Skin epidermis (tissue), 12 donors: ENCODE results near the gene RBCK1.

Experiments used
- H3K27ac ChIP-seq, 21 experiments: fragments of 200-600 bp; sonication (generic) in 11 of 21; one replicate each; pipeline ENCODE4 v1.5.0; 2020; ENCODE audit warnings: mild to moderate bottlenecking in 3 of 21, inconsistent platforms in 2 of 21, moderate library complexity in 2 of 21
- H3K4me3 ChIP-seq, 7 experiments: fragments of 200-600 bp; sonication (generic) in 2 of 7; one replicate each; pipeline ENCODE4 v1.5.0; 2020; ENCODE audit warnings: inconsistent platforms in 2 of 7, mild to moderate bottlenecking in 2 of 7, moderate library complexity in 1 of 7

RBCK1 gene

DNA sequence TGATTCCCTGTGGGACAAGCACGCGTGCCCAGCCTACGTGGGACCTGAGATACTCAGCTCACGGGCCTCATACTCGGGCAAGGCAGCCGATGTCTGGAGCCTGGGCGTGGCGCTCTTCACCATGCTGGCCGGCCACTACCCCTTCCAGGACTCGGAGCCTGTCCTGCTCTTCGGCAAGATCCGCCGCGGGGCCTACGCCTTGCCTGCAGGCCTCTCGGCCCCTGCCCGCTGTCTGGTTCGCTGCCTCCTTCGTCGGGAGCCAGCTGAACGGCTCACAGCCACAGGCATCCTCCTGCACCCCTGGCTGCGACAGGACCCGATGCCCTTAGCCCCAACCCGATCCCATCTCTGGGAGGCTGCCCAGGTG is 11.9 kb upstream of the RBCK1 start:
- no peak overlapping the region for H3K4me3 ChIP-seq
- H3K27ac ChIP-seq: no peak overlapping the region

DNA sequence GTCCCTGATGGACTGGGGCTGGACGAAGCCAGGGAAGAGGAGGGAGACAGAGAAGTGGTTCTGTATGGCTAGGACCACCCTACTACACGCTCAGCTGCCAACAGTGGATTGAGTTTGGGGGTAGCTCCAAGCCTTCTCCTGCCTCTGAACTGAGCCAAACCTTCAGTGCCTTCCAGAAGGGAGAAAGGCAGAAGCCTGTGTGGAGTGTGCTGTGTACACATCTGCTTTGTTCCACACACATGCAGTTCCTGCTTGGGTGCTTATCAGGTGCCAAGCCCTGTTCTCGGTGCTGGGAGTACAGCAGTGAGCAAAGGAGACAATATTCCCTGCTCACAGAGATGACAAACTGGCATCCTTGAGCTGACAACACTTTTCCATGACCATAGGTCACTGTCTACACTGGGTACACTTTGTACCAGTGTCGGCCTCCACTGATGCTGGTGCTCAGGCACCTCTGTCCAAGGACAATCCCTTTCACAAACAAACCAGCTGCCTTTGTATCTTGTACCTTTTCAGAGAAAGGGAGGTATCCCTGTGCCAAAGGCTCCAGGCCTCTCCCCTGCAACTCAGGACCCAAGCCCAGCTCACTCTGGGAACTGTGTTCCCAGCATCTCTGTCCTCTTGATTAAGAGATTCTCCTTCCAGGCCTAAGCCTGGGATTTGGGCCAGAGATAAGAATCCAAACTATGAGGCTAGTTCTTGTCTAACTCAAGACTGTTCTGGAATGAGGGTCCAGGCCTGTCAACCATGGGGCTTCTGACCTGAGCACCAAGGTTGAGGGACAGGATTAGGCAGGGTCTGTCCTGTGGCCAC is 11.3 kb upstream of the RBCK1 start:
- Histone ChIP-seq H3K27ac (no peak overlapping the region), H3K4me3 (no peak overlapping the region)

DNA sequence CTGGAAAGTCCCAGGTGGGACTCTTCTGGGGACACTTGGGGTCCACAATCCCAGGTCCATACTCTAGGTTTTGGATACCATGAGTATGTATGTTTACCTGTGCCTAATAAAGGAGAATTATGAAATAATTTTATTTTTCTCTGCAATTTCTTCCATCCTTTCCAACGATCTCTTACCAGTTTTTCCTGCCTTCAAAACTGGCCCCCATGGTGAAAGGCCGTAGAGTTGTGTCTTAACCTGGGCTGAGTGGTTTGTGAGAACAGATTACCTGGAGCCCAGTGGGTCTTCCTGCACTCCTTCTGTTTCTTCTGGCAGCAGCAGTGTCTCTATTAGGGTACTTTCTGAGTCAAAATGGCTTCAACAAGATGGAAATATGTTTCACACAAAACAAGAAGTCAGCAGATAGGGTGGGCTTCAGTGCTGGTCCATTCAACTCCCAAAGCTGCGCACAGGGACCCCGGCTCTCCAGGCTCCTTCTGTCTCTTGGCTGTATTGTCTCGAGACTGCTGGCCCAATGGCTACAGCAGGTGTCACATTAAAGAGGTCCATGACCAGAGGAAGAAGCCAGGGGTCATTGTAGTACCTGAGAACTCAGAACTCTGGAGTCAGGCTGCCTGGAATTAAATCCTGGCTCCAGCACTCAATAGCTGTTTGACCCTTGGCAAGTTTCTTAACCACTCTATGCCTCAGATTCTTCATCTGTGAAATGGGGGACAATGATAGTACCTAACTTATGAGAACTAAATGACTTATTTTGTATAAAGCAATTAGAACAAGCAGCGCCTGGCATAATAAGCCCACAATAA is 10.5 kb upstream of the RBCK1 start:
- no peak overlapping the region for H3K27ac ChIP-seq
- no peak overlapping the region for H3K4me3 ChIP-seq

DNA sequence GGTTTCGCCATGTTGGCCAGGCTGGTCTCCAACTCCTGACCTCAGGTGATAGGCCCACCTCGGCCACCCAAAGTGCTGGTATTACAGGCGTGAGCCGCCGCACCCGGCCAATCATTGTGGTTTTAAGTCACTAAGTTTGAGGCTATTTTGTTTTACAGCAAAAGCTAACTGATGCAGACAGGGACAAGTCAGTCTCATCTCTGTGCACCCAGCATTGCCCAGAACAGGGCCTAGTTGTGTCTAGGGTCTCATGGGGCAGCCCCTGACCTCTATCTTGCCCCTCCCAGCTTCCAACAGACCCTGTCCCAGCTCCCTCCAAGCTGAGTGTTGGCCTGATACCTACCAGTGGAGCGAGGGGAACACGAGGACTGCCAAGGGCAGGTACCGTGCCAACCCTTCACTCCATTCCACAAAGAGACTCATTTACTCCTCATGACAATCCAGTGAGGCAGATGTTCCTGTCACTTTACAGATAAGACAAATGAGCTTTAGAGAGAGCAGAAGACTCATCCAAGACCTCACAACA is 8.9 kb upstream of the RBCK1 start:
- Histone ChIP-seq H3K4me3 (no peak overlapping the region), H3K27ac (no peak overlapping the region)

DNA sequence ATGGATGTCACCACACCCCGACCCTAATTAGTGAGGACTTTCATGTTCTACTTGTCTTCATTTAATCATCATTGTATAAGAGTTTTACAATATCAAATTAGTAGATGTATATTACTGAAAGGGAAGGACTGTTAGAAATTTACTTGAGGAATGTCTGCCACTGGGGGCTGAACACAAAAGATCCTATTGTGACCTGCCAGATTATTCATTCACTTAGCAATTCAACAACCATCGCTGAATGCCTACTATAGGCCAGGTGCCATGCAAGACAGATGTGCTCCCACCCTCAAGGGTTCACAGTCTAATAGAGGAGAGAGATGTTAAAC is 8.0 kb upstream of the RBCK1 start:
- Histone ChIP-seq H3K27ac (no peak overlapping the region), H3K4me3 (no peak overlapping the region)

DNA sequence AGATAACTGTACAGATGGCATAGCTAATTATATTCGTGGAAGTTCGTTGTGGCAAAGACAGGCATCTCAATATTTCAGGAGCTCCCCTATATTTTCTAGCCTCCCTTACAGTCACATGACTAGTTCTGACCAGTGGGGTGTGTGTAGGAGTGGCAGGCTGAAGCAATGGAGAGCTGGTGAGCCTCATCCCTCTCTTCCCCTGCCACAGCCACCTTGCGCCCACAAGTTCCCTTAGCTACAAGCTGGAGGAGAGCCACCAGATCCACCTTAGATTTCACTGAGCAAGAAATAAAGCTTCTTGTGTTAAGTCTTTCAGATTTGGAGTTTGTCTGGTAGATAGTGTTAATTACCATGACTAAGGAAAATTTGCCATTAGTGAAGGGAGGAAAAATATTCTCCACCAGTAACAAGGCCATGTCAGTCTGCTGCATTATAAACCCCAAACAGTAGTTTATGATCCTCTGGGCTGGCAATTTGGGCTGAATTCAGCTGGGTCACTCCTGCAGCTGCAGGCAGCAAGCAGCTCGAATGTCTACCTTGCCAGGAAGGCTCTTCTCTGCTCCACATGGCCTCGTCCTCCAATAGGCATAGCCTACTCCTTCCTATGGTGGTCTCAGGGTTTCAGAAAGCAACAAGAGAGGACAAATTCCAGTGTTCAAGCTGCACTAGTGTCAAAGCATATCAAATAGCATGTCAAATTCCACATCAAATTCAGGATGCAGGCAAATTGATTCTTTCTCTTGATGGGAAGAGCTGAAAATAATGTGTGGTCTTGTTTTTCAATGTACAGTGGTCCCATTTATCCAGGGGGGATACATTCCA is 7.4 kb upstream of the RBCK1 start:
- no peak overlapping the region for H3K27ac ChIP-seq
- no peak overlapping the region for H3K4me3 ChIP-seq

DNA sequence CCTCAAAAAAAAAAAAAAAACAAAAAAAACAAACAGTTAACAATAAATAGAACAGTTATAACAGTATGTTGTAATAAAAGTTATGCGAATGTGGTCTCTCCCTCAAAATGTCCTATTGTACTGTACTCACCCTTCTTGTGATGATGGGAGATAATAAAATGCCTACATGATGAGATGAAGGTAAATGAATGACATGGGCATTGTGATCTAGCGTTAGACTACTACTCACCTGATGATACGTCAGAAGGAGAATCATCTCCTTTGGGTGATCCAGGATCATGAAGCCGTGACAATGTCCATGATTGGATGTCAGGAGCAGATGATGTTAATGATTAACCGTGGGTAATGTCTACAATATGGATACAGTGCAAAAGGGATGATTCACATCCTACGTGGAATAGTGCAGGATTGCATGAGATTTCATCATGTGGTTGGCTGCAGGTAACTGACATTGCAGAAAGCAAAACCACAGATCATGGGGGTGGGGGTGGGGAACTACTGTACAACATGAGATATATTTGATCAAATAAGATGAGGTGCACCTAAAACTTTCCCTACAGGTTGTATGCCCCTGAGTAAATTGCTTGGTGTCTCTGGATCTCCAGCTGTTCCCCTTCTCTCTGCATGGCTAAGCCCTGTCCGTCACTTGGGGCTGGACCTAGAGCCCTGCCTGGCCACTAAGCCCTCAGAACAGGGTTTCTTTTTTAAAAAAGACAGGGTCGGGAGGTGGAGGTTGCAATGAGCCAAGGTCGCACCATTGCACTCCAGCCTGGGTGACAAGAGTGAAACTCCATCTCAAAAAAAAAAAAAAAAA is 6.2 kb upstream of the RBCK1 start:
- Histone ChIP-seq H3K4me3 (no peak overlapping the region), H3K27ac (no peak overlapping the region)

DNA sequence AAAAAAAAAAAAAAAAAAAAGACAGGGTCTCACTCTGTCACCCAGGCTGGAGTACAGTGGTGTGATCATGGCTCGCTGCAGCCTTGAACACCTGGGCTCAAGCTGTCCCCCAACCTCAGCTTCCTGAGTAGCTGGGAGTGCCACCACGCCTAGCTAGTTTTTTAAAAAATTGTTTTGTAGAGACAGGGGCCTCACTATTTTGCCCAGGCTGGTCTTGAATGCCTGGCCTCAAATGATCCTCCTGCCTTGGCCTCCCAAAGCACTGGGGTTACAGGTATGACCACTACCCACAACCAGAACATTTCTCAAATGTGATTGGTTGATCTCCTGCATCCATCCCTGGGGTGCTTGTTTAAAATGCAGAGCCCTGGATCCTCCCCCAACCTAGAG is 5.6 kb upstream of the RBCK1 start:
- no peak overlapping the region for H3K27ac ChIP-seq

DNA sequence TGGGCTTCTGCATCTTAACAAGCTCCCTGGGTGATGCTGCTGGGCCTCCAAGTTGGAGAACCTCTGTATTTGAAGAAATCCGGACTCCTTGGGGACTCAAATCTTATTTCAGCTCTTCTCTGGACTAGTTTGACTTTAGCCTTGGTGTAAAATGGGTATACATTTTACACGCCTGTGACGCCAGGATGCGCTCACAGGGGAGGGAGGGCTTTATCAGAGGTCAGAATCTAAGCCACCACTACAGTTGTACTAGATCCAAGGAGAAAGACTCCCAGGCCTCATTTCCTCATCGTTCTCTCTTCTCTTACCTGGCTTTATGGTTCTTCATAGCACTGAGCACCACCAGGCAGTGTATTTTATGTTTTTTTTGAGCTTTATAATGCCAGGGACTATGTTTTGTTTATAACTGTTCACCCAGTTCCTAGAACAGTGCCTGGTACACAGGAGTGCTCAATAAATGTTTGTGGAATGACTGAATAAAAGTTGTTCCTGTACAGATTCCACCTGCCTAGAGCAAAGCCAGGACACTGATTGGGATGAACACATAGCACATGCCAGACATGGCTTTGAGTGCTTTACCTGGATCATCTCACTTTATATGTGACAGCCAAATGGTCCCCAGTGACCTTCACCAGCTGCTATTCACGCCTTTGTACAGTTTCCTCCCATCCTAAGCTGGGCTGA is 5.1 kb upstream of the RBCK1 start:
- Histone ChIP-seq H3K27ac (no peak overlapping the region), H3K4me3 (no peak overlapping the region)

More for the DNA sequence above, 5.6 kb upstream of the RBCK1 start:
- H3K4me3 ChIP-seq: no peak overlapping the region

DNA sequence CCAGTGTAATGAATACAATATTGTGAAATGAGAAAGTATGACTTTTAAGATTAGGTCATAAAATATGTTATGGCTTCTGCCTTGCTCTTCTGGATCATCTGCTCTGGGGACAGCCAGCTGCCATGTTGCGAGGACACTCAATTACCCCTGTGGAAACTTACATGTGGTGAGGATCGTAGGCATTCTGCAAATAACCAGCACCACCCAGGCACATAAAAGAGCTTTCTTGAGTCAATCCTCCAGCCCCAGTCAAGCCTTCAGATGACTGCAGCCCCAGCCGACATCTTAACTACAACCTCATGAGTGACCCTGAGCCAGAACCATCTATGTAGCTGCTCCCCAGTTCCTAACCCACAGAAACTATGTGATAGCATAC is 4.5 kb upstream of the RBCK1 start:
- H3K27ac ChIP-seq: no peak overlapping the region
- no peak overlapping the region for H3K4me3 ChIP-seq

DNA sequence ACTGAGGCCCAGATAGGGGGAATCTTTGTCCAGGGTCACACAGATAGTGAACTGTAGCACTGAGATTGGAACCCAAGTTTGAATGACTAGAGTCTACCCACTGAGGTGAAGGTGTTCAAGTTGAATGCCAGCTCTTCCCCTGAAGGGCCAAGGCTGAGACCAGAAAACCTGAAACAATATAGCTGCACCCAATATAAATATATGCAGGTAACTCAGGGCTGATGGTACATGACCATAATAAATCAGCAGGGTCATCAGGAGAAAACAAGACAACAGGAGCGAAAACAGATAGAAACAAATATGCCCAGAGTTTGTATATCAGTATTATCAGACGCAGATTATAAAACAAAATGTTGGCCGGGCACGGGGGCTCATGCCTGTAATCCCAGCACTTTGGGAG is 4.0 kb upstream of the RBCK1 start:
- Histone ChIP-seq H3K4me3 (no peak overlapping the region), H3K27ac (no peak overlapping the region)

DNA sequence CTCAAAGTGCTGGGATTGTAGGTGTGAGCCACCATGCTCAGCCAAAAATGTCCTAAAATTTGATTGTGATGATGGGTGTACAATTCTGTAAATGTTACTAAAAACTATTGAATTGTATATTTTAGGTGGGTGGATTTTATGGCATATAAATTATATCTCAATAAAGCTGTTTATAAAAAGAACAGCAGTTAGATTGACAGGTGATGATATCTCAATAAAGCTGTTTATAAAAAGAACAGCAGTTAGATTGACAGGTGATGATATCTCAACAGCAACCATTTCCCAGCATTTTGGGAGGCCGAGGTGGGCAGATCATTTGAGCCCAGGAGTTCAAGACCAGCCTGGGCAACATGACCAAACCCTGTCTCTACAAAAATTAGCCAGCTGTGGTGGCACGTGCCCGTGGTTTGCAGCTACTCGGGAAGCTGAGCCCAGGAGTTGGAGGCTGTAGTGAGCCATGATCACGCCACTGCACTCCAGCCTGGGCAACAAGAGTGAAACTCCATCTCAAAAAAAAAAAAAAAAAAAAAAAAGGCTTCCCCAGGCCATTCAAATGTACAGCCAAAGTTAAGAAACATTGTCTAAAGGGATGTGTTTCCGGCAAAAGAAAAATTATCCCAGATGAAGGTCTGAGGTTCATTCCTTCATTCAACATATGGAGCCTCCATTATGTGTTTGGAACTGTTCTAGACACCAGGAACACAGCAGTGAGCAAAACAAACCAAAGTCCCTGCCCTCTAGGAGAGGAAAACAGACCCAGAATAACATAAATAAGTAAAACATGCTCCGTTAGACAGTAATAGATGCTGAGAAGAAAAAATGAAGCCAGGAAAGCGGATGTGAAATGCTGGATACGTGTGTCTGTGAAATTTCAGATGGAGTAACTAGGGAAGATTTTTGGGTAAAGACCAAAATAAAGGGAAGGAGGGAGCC is 1.6 kb upstream of the RBCK1 start:
- Histone ChIP-seq H3K27ac (peak overlapping the region in 4 of 21 experiments; percentile 60 to 96 (median 80)), H3K4me3 (no peak overlapping the region)

DNA sequence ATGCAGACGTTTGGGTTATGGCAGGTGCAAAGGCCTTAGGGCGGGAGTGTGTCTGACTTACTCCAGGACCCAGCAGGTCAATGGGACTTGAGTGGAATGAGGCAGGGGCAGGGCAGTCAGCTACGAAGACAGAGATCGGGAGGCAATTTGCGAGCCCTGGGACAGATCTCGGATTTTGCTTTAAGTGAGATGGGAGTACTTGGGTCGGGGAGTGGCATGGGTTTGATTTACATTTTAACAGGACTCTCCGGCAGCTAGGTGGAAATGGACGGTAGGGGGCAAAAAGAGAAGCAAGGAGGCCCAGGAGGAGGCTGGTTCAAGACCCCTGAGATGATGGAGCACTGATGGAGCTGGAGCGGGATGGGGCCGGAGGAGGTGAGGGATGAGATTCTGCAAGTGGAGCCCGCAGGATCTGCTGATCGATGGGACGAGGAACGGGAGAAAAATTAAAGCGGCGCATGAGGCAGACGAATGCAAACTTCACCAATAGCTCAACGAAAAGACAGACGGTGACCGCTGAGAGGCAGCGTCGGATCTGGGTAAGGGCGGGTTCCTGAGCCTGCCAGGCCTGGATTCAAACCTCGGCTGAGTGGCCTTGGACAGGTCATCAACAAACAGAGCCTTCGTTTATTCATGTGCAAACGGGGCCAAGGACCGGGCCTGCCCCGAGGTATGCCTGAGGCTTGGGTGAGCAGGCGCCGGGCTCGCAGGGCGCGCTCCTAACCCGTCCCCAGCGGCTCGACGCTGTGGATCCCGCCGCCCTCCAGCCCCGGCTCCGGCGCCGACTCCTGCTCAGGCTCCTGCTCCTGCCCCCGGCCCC is 756 bp upstream of the RBCK1 start:
- Histone ChIP-seq H3K4me3 (peak overlapping the region; percentile 73 to 99 (median 96)), H3K27ac (peak overlapping the region in 19 of 21 experiments; percentile 54 to 99 (median 96))

DNA sequence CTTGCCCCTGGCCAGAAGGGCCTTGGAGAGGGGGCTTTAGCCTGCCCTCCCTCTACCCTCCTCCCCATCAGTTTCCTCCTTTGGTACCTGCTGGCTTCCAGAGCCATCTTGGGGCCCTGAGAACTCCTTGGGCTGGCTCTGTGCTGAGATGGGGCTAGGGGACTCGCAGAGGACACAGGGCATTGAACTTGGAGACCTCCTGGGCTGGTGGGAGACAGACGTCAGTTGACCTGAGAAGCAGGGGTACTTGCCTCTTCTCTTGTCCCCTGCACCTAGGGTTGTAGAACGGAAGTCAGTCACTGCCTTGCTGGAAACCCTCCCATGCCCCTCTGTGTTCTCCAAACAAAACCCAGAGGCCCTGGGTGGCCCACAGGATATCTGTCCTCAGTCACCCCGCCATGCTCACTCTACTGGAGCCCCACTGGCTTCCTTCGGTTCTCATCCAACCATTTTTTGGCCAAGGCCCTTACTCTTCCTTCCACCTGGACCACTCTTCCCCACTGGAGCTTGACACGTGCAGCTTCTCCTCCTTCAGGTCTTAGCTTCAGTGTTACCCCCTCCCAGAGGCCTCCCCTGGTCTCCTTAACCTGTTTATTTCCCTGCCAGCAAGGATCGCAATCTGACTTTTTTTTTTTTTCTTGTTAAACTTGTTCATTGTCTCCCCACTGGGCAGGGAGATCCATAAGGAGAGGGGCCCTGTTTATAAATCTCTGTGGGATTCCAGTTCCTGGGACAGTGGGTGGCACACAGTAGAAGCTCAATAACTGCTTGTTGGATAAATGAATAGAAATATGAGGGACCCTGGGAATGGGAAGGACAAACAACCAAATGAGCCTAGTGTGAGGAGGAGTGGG is 971 bp downstream of the RBCK1 start:
- H3K4me3 ChIP-seq: peak overlapping the region; percentile 73 to 99 (median 96)
- H3K27ac ChIP-seq: peak overlapping the region; percentile 53 to 99 (median 96)

DNA sequence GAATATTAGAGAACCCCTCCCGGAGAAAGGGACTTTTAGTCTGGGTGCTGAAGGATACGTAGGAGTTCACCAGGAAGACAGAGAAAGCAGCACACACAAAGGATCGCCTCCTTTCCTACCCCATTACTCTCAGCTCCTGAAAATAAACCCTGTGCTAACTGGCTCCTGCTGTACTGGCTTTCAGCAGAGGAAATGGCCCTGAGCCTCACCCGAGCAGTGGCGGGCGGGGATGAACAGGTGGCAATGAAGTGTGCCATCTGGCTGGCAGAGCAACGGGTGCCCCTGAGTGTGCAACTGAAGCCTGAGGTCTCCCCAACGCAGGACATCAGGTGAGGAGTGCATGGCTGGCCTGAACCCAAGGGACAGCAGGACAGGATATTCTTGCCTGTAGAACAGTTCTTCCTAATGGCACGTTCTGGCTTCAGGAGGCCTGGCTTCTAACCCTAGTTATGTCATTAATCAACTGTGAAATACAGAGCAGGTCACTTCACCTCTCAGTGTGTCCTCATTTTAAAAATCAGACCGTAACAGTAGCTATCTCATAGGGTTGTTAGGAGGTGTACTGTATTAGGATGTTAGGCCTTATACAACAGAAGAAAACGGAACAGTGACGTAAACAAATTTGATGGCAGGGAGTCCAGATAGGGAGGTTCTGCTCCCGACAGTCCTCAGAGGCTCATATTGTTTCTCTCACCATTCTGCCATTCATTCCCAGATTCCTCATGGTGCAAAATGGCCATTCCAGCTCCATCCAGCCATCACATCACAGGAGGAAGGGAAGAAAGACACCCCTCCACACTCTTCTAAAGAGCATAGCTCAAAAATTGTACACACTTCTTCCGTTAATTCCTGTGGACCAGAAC is 1.8 kb downstream of the RBCK1 start:
- Histone ChIP-seq H3K27ac (peak overlapping the region in 9 of 21 experiments; percentile 30 to 99 (median 98)), H3K4me3 (peak overlapping the region in 4 of 7 experiments; percentile 73 to 98 (median 88))
